Measurements from ENCODE around the gene GPHN.
A peak's percentile ranks its signal among the peaks of the same experiment; 100 is the strongest.

- TF ChIP-seq RCOR1 (IDR thresholded peaks at IDR 0.05; ENCODE audit: insufficient replicate concordance, low read length), result no peak
- TF ChIP-seq CTCF (conservative IDR thresholded peaks at IDR 0.05; ENCODE audit: low read depth, low read length), result peak; percentile 79
- no peak for TF ChIP-seq POLR2A (IDR thresholded peaks at IDR 0.05; ENCODE audit: low read depth, low read length)
- TF ChIP-seq ELK1 (IDR thresholded peaks at IDR 0.05; ENCODE audit: borderline replicate concordance, low read depth, low read length), result no peak
- no peak for TF ChIP-seq BHLHE40 (IDR thresholded peaks at IDR 0.05; ENCODE audit: low read depth, low read length)
- TF ChIP-seq MAZ (IDR thresholded peaks at IDR 0.05; ENCODE audit: borderline replicate concordance, low read depth, low read length), result no peak
These were observed 116.5 kb downstream of the GPHN start for GRCh38 chr14:66624336-66624937.
